Activated CD4-positive, alpha-beta T cell treated with anti-CD3 and anti-CD28 coated beads, Interleukin-2, amount 10 ng/mL, durations not matched to agents 24 days and 14 days (primary cell): Measurements from ENCODE around the gene SIMC1. TPM values are rescaled to one million over a fixed set of nuclear protein-coding genes. Genes with fewer than 3 reads are reported as not detected.

Source experiments
- DNase-seq: peaks from one replicate; pipeline ENCODE4 v3.0.0; 2022
- H3K27ac Mint-ChIP-seq: one replicate; pipeline ENCODE4 v1.8.0; 2022; ENCODE audit warnings: mild to moderate bottlenecking, mixed read lengths
- H3K27me3 Mint-ChIP-seq: one replicate; pipeline ENCODE4 v1.8.0; 2022; ENCODE audit warnings: mixed read lengths
- H3K36me3 Mint-ChIP-seq: one replicate; pipeline ENCODE4 v1.8.0; 2022; ENCODE audit warnings: low read depth, mild to moderate bottlenecking, mixed read lengths
- H3K4me1 Mint-ChIP-seq: one replicate; pipeline ENCODE4 v1.8.0; 2021; ENCODE audit warnings: mixed read lengths
- H3K4me3 Mint-ChIP-seq: one replicate; pipeline ENCODE4 v1.8.0; 2022; ENCODE audit warnings: mild to moderate bottlenecking, moderate library complexity, mixed read lengths
- H3K9me3 Mint-ChIP-seq: one replicate; pipeline ENCODE4 v1.8.0; 2021; ENCODE audit warnings: mixed read lengths
- intact Hi-C: fragments of 100-400 bp; cut with micrococcal nuclease; formaldehyde crosslinking; loops from one replicate; pipeline ENCODE4 v1.15.1; 2023
- total RNA-seq: library from RNA; stranded (reverse); gene quantifications from 2 replicates; pipeline ENCODE4 v1.2.3, GENCODE V29; 2022

The SIMC1 gene
- total RNA-seq, 1 donor from 2014 or later: 37.0 TPM

- peak; percentile 99 for DNase-seq
- peaks cover 25% of the 10 kb centered on the region for H3K4me1 Mint-ChIP-seq
- intact Hi-C loops: loop anchor here (1.0 kb wide), 5 partner anchors 23 to 149 kb away; partner anchors contain the start of genes ARL10, CLTB, FAF2 and KIAA1191
- peak within 1 kb of the TSS; percentile 100 for H3K27ac Mint-ChIP-seq
- peaks cover 66% of the 10 kb centered on the region for H3K36me3 Mint-ChIP-seq
- peak within 1 kb of the TSS; percentile 98 for H3K4me3 Mint-ChIP-seq
- H3K9me3 Mint-ChIP-seq: no peaks in the 10 kb centered on the region
- H3K27me3 Mint-ChIP-seq: no peaks in the 10 kb centered on the region
Measured at GRCh38 chr5:176388444-176389134, 150.4 kb downstream of the SIMC1 start, which contains the start of the genes HIGD2A and NOP16. Gene HIGD2A (plus strand): TSS chr5:176388751. CDS start chr5:176388820, 69 bp downstream. Gene NOP16 (minus strand): TSS chr5:176388598. CDS start chr5:176388539, 59 bp downstream.

GRCh38 chr5:176389135-176390123 is 151.2 kb downstream of the SIMC1 start:
- no peak for DNase-seq
- H3K36me3 Mint-ChIP-seq: peaks cover 58% of the 10 kb centered on the region
- peaks cover 25% of the 10 kb centered on the region for H3K4me1 Mint-ChIP-seq
- no peaks in the 10 kb centered on the region for H3K9me3 Mint-ChIP-seq
- H3K27me3 Mint-ChIP-seq: no peaks in the 10 kb centered on the region
- H3K4me3 Mint-ChIP-seq: peak overlapping the region; percentile 98
- H3K27ac Mint-ChIP-seq: peak overlapping the region; percentile 100
- intact Hi-C loops: loop anchor here (1.0 kb wide), 1 partner anchor 27 kb away; the partner anchor contains the start of gene CLTB

- peaks cover 16% of the 10 kb centered on the region for H3K4me1 Mint-ChIP-seq
- H3K27ac Mint-ChIP-seq: no peak overlapping the region
- no peaks in the 10 kb centered on the region for H3K9me3 Mint-ChIP-seq
- intact Hi-C loops: no loop called here
- no peaks in the 10 kb centered on the region for H3K27me3 Mint-ChIP-seq
- DNase-seq: no peak
- H3K4me3 Mint-ChIP-seq: no peak overlapping the region
- H3K36me3 Mint-ChIP-seq: peaks cover 44% of the 10 kb centered on the region
Measured at GRCh38 chr5:176391479-176391878, 153.3 kb downstream of the SIMC1 start.

GRCh38 chr5:176391999-176392398 is 153.8 kb downstream of the SIMC1 start:
- intact Hi-C loops: no loop called here
- Mint-ChIP-seq H3K4me3 (no peak overlapping the region), H3K9me3 (no peaks in the 10 kb centered on the region), H3K36me3 (peaks cover 43% of the 10 kb centered on the region), H3K27me3 (no peaks in the 10 kb centered on the region), H3K4me1 (peaks cover 13% of the 10 kb centered on the region), H3K27ac (no peak overlapping the region)
- DNase-seq: no peak

GRCh38 chr5:176392526-176392925 is 154.3 kb downstream of the SIMC1 start:
- Mint-ChIP-seq H3K4me1 (peaks cover 10% of the 10 kb centered on the region), H3K9me3 (no peaks in the 10 kb centered on the region), H3K4me3 (no peak overlapping the region), H3K27me3 (no peaks in the 10 kb centered on the region), H3K27ac (no peak overlapping the region), H3K36me3 (peaks cover 40% of the 10 kb centered on the region)
- intact Hi-C loops: no loop called here
- no peak for DNase-seq

- Mint-ChIP-seq H3K4me1 (peaks cover 6% of the 10 kb centered on the region), H3K9me3 (no peaks in the 10 kb centered on the region), H3K4me3 (no peak overlapping the region), H3K36me3 (peaks cover 38% of the 10 kb centered on the region), H3K27ac (no peak overlapping the region), H3K27me3 (no peaks in the 10 kb centered on the region)
- intact Hi-C loops: no loop called here
- no peak for DNase-seq
Measured at GRCh38 chr5:176394096-176394495, 155.9 kb downstream of the SIMC1 start.

- peaks cover 33% of the 10 kb centered on the region for H3K36me3 Mint-ChIP-seq
- H3K4me3 Mint-ChIP-seq: no peak overlapping the region
- no peak overlapping the region for H3K27ac Mint-ChIP-seq
- no peaks in the 10 kb centered on the region for H3K27me3 Mint-ChIP-seq
- DNase-seq: no peak
- H3K4me1 Mint-ChIP-seq: peaks cover 4% of the 10 kb centered on the region
- no peaks in the 10 kb centered on the region for H3K9me3 Mint-ChIP-seq
- intact Hi-C loops: no loop called here
Measured at GRCh38 chr5:176394881-176395675, 156.9 kb downstream of the SIMC1 start.

Other genes starting within 250 kb of the SIMC1 start
- 55.5 and 59.7 TPM in 2 replicates for gene KIAA1191, start 123.3 kb downstream of the SIMC1 start, total RNA-seq
- 18.1 and 22.2 TPM in 2 replicates for gene ARL10, start 127.1 kb downstream of the SIMC1 start, total RNA-seq
- 109 and 114 TPM in 2 replicates for gene NOP16, start 150.2 kb downstream of the SIMC1 start, total RNA-seq
- 96.4 and 104 TPM in 2 replicates for gene HIGD2A, start 150.3 kb downstream of the SIMC1 start, total RNA-seq
- gene CLTB, start 178.1 kb downstream of the SIMC1 start, total RNA-seq: 71.5 and 76.2 TPM in 2 replicates
- 42.8 and 43.9 TPM in 2 replicates for gene FAF2, start 210.0 kb downstream of the SIMC1 start, total RNA-seq